Liver (tissue), 9 donors: Measurements from ENCODE around the gene PPP1R3E. TPM values are rescaled to one million over a fixed set of nuclear protein-coding genes. Genes with fewer than 3 reads are reported as not detected.

Experiments used
- DNase-seq: peaks from one replicate; pipeline ENCODE4 v3.0.0-alpha.2; 2017; ENCODE audit warnings: low spot score
- H3K27ac ChIP-seq, 2 donors: one replicate each; pipeline ENCODE4 v1.7.0; 2013; ENCODE audit warnings: inconsistent platforms in 2 of 2, low read length in 2 of 2, control low read depth in 1 of 2, low read depth in 1 of 2, mild to moderate bottlenecking in 1 of 2
- H3K27me3 ChIP-seq, 4 donors: one replicate each; pipeline versions ENCODE4 v1.6.1 to v1.7.0; 2013; ENCODE audit warnings: low read length in 3 of 4, inconsistent platforms in 1 of 4, mild to moderate bottlenecking in 1 of 4, moderate library complexity in 1 of 4; ENCODE audit not compliant: control insufficient read depth in 4 of 4, insufficient read depth in 4 of 4
- H3K36me3 ChIP-seq, 4 donors: one replicate each; pipeline versions ENCODE4 v1.6.1 to v1.7.0; 2013; ENCODE audit warnings: low read length in 3 of 4, mild to moderate bottlenecking in 3 of 4, low read depth in 1 of 4, moderate library complexity in 1 of 4; ENCODE audit not compliant: control insufficient read depth in 4 of 4, insufficient read depth in 3 of 4
- H3K4me1 ChIP-seq, 4 donors: one replicate each; pipeline versions ENCODE4 v1.6.1 to v1.7.0; 2013; ENCODE audit warnings: low read length in 3 of 4, mild to moderate bottlenecking in 3 of 4, moderate library complexity in 1 of 4; ENCODE audit not compliant: control insufficient read depth in 4 of 4, insufficient read depth in 4 of 4
- H3K4me3 ChIP-seq, 3 donors: one replicate each; pipeline versions ENCODE4 v1.6.1 to v1.7.0; 2013; ENCODE audit warnings: low read length in 3 of 3, control low read depth in 1 of 3, low read depth in 1 of 3, mild to moderate bottlenecking in 1 of 3
- H3K9ac ChIP-seq, 2 donors: one replicate each; pipeline ENCODE4 v1.7.0; 2013; ENCODE audit warnings: low read length in 2 of 2, mild to moderate bottlenecking in 2 of 2, moderate library complexity in 2 of 2, control low read depth in 1 of 2, low read depth in 1 of 2
- H3K9me3 ChIP-seq, 4 donors: one replicate each; pipeline versions ENCODE4 v1.6.1 to v1.7.0; 2013; ENCODE audit warnings: low read length in 3 of 4; ENCODE audit not compliant: control insufficient read depth in 4 of 4
- EGR1 ChIP-seq, 2 donors: IDR thresholded peaks; 2 replicates each; pipeline ENCODE4 v1.6.1; 2016 to 2018; ENCODE audit warnings: antibody characterized with exemption in 2 of 2, low read depth in 2 of 2
- FOXA1 ChIP-seq: IDR thresholded peaks from 2 replicates; pipeline ENCODE4 v1.6.1; 2016; ENCODE audit warnings: antibody characterized with exemption
- FOXA2 ChIP-seq: IDR thresholded peaks from 2 replicates; pipeline ENCODE4 v1.6.1; 2016; ENCODE audit warnings: antibody characterized with exemption
- GABPA ChIP-seq, 2 donors: IDR thresholded peaks in 1 of 2; conservative IDR thresholded peaks in 1 of 2; 2 replicates each; pipeline ENCODE4 v1.6.1; 2016; ENCODE audit warnings: antibody characterized with exemption in 2 of 2, mild to moderate bottlenecking in 1 of 2, moderate library complexity in 1 of 2
- HNF4A ChIP-seq, 2 donors: conservative IDR thresholded peaks; 2 replicates each; pipeline ENCODE4 v1.6.1; 2016; ENCODE audit warnings: antibody characterized with exemption in 2 of 2, mild to moderate bottlenecking in 2 of 2
- JUND ChIP-seq, 2 donors: IDR thresholded peaks; 2 replicates each; pipeline ENCODE4 v1.6.1; 2016; ENCODE audit warnings: antibody characterized with exemption in 2 of 2
- NR2F2 ChIP-seq: IDR thresholded peaks from 2 replicates; pipeline ENCODE4 v1.6.1; 2016; ENCODE audit warnings: antibody characterized with exemption
- RAD21 ChIP-seq, 2 donors: IDR thresholded peaks; 2 replicates each; pipeline ENCODE4 v1.6.1; 2016; ENCODE audit warnings: antibody characterized with exemption in 2 of 2, mild to moderate bottlenecking in 2 of 2
- RXRA ChIP-seq, 2 donors: IDR thresholded peaks; 2 replicates each; pipeline ENCODE4 v1.6.1; 2017 to 2018; ENCODE audit warnings: antibody characterized with exemption in 2 of 2, mild to moderate bottlenecking in 1 of 2
- SP1 ChIP-seq: IDR thresholded peaks from 2 replicates; pipeline ENCODE4 v1.6.1; 2018; ENCODE audit warnings: antibody characterized with exemption, mild to moderate bottlenecking
- TAF1 ChIP-seq: conservative IDR thresholded peaks from 2 replicates; pipeline ENCODE4 v1.6.1; 2016; ENCODE audit warnings: antibody characterized with exemption, mild to moderate bottlenecking
- YY1 ChIP-seq: IDR thresholded peaks from 2 replicates; pipeline ENCODE4 v1.6.1; 2016; ENCODE audit warnings: antibody characterized with exemption, mild to moderate bottlenecking
- WGBS: extraction: QIAGEN DNeasy Blood & Tissue Kit; methylation state at CpG from one replicate; pipeline ENCODE4 v1.1.7; 2013; 5-methylcytosine and 5-hydroxymethylcytosine counted together
- polyA plus RNA-seq, 2 donors: library from polyadenylated mRNA; stranded (reverse) in 1 of 2; unstranded in 1 of 2; fragments of 200-250 nt in 1 of 2; fragments of >200 nt in 1 of 2; fragmentation: Nextera tagmentation in 1 of 2; extraction: Ambion mirVana in 1 of 2; gene quantifications; one replicate each; pipeline versions ENCODE4 v1.2.1 to v1.2.3, GENCODE V29; 2013 to 2015
- total RNA-seq, 2 donors: library from RNA; depleted of rRNA; stranded (reverse); fragments of >200 nt; gene quantifications; one replicate each; pipeline ENCODE4 v1.2.3, GENCODE V29; 2014
- TF ChIP-seq, protein P1 (sequence below): IDR thresholded peaks from 2 replicates; pipeline ENCODE4 v1.6.1; 2016; ENCODE audit warnings: antibody characterized with exemption
- TF ChIP-seq, protein P2 (sequence below): IDR thresholded peaks from 2 replicates; pipeline ENCODE4 v1.6.1; 2016; ENCODE audit warnings: antibody characterized with exemption
- TF ChIP-seq, protein P3 (sequence below): IDR thresholded peaks from 2 replicates; pipeline ENCODE4 v1.6.1; 2016; ENCODE audit warnings: antibody characterized with exemption, mild to moderate bottlenecking
- TF ChIP-seq, protein P4 (sequence below): fragments of 150-350 bp; IDR thresholded peaks from 2 replicates; pipeline ENCODE4 v1.5.1; 2017; ENCODE audit warnings: improper control_type of control experiment, low read depth, low read length; ENCODE audit not compliant: missing input control
- donor health status: healthy.
- donor health status: healthy.
- donor health status: healthy.
- donor health status: healthy.
- donor health status: healthy.

The PPP1R3E gene
- total and polyA plus RNA-seq, 4 donors: 2.5 to 4.7 (median 3.6) TPM

DNA sequence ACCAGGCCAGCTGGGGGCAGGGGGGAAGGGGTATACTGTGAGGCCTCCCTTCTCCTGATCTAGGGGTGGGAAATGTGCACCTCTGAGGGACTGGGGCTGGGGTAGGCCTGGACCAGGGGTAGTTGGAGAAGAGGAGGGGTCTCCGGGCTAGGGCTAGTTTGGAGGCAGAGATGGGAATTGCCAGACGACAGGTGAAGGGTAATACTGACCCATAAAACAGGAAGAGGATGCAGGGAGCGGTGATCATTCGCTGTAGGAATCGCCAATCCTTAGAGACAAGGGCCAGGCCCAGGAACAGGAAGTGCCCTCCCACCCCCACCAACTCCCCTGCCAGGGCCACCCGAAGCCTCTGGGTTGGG, 45.6 kb upstream of the PPP1R3E start:
- Histone ChIP-seq H3K36me3 (no peaks in the 10 kb centered on the region), H3K4me3 (no peak overlapping the region), H3K9me3 (no peaks in the 10 kb centered on the region), H3K4me1 (peaks cover 4 to 11% (median 8%) of the 10 kb centered on the region in 4 donors), H3K27ac (no peak overlapping the region), H3K27me3 (peaks cover 0 to 4% (median 1%) of the 10 kb centered on the region in 4 donors), H3K9ac (no peak overlapping the region)
- no peak for DNase-seq
- TF ChIP-seq, protein P1, sequence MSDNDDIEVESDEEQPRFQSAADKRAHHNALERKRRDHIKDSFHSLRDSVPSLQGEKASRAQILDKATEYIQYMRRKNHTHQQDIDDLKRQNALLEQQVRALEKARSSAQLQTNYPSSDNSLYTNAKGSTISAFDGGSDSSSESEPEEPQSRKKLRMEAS: no peak
- TF ChIP-seq NR2F2 (no peak), FOXA1 (no peak), GABPA (IDR thresholded peaks at IDR 0.05 in 1 of 2, conservative IDR thresholded peaks at IDR 0.05 in 1 of 2) (no peak), SP1 (no peak)
- 88% methylated on average over 6 of the region's 6 CpGs for WGBS

DNA sequence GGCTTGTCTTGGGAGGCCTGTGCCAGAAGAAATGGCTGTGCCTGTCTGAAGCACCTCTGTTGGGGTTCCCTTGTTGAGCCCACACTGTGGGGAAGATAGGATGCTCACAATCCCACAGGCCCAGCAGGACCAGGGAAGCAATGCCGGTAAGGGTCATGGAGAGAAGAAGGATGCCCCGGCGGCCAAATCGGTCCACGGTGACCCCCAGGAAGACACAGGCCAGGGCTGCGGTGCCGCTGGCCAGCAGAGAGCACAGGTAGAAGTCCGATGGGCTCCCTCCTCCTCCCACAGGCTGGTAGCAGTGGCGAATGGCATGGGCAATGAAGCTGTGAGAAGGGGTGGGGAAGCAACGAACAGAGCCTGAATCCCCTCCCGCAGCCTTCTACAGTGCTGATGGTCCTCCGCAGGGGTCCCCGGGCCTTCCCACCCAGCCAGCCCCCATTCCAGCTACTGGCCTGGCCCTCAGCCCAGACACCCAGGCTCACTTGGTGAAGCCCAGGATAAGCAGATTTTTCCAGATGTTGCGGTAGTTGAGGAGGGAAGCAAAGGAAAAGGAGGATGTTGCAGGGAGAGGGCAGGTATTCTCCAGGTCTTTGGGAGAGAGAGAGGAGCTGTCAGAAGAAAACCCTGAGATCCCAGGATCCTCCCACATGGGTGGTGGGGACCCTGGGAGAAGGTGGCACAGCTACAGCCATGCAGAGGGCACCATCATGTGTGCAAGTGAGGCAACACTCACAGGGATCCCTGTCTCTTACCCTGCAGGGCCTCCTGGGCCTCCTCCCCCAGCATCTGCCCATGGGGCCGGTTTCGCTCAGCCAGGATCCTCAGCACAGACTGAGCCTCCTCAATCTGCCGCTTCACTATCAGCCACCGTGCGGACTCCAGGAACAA, 45.0 kb upstream of the PPP1R3E start:
- TF ChIP-seq JUND (IDR thresholded peaks at IDR 0.05): no peak
- 94% methylated on average over 19 of the region's 19 CpGs for WGBS
- no peaks in the 10 kb centered on the region for H3K36me3 ChIP-seq
- DNase-seq: no peak
- H3K27me3 ChIP-seq: peaks cover 0 to 4% (median 0%) of the 10 kb centered on the region in 4 donors
- peaks cover 4 to 9% (median 6%) of the 10 kb centered on the region in 4 donors for H3K4me1 ChIP-seq
- no peak overlapping the region for H3K9ac ChIP-seq
- H3K27ac ChIP-seq: no peak overlapping the region
- no peak overlapping the region for H3K4me3 ChIP-seq
- H3K9me3 ChIP-seq: no peaks in the 10 kb centered on the region

DNA sequence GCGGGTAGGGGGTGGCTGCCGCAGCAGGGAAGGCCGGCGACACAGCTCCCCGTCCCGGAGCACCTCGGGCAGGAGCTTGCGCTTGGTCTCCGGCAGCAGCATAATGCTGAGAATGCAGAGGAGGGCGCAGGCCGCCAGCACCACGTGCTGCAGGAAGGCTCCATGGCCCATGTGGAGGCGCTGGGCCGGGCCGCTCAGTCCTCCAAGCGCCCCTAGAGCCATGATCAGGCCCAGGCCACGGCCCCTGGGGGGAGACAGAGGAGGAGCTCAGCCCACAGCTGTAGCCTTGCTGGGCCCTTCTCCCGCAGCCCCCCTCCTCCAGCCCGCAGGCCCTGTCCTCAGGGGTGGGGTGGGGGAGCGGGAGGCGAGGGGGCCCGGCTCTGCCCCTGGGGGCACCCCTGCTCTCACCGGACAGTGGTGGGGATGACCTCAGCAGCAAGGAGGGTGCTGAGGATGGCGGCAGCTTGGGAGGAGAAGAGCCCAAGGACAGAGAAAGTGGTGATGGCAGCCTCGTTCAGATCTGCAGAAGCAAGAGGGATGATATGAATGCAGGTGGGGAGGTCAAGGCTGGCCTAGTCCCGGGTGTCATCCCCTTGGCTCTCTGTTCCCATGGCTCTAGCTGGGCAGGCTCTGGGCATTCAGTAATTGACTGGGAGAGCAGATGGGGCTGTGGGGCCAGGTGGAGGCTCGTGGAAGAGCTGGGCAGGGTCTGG, 44.2 kb upstream of the PPP1R3E start:
- Histone ChIP-seq H3K4me1 (peaks cover 0 to 2% (median under 1%) of the 10 kb centered on the region in 4 donors), H3K4me3 (no peak overlapping the region), H3K27ac (no peak overlapping the region), H3K27me3 (peaks cover 0 to 3% (median 0%) of the 10 kb centered on the region in 4 donors), H3K9me3 (no peaks in the 10 kb centered on the region), H3K9ac (no peak overlapping the region), H3K36me3 (no peaks in the 10 kb centered on the region)
- DNase-seq: no peak
- TF ChIP-seq EGR1 (IDR thresholded peaks at IDR 0.05; ENCODE audit: low read depth in 2 of 2) (no peak), NR2F2 (no peak), TAF1 (no peak), RXRA (IDR thresholded peaks at IDR 0.05) (no peak), SP1 (no peak), YY1 (no peak), FOXA2 (no peak), RAD21 (IDR thresholded peaks at IDR 0.05) (no peak), HNF4A (conservative IDR thresholded peaks at IDR 0.05) (no peak)
- TF ChIP-seq, protein P2, sequence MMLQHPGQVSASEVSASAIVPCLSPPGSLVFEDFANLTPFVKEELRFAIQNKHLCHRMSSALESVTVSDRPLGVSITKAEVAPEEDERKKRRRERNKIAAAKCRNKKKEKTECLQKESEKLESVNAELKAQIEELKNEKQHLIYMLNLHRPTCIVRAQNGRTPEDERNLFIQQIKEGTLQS: no peak
- TF ChIP-seq, protein P3, sequence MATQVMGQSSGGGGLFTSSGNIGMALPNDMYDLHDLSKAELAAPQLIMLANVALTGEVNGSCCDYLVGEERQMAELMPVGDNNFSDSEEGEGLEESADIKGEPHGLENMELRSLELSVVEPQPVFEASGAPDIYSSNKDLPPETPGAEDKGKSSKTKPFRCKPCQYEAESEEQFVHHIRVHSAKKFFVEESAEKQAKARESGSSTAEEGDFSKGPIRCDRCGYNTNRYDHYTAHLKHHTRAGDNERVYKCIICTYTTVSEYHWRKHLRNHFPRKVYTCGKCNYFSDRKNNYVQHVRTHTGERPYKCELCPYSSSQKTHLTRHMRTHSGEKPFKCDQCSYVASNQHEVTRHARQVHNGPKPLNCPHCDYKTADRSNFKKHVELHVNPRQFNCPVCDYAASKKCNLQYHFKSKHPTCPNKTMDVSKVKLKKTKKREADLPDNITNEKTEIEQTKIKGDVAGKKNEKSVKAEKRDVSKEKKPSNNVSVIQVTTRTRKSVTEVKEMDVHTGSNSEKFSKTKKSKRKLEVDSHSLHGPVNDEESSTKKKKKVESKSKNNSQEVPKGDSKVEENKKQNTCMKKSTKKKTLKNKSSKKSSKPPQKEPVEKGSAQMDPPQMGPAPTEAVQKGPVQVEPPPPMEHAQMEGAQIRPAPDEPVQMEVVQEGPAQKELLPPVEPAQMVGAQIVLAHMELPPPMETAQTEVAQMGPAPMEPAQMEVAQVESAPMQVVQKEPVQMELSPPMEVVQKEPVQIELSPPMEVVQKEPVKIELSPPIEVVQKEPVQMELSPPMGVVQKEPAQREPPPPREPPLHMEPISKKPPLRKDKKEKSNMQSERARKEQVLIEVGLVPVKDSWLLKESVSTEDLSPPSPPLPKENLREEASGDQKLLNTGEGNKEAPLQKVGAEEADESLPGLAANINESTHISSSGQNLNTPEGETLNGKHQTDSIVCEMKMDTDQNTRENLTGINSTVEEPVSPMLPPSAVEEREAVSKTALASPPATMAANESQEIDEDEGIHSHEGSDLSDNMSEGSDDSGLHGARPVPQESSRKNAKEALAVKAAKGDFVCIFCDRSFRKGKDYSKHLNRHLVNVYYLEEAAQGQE: no peak
- TF ChIP-seq, protein P4, sequence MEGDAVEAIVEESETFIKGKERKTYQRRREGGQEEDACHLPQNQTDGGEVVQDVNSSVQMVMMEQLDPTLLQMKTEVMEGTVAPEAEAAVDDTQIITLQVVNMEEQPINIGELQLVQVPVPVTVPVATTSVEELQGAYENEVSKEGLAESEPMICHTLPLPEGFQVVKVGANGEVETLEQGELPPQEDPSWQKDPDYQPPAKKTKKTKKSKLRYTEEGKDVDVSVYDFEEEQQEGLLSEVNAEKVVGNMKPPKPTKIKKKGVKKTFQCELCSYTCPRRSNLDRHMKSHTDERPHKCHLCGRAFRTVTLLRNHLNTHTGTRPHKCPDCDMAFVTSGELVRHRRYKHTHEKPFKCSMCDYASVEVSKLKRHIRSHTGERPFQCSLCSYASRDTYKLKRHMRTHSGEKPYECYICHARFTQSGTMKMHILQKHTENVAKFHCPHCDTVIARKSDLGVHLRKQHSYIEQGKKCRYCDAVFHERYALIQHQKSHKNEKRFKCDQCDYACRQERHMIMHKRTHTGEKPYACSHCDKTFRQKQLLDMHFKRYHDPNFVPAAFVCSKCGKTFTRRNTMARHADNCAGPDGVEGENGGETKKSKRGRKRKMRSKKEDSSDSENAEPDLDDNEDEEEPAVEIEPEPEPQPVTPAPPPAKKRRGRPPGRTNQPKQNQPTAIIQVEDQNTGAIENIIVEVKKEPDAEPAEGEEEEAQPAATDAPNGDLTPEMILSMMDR: no peak
- TF ChIP-seq, protein P1: no peak
- 84% methylated on average over 27 of the region's 27 CpGs for WGBS
